ENCODE data around the gene SIKE1.

Gene SIKE1

DNA sequence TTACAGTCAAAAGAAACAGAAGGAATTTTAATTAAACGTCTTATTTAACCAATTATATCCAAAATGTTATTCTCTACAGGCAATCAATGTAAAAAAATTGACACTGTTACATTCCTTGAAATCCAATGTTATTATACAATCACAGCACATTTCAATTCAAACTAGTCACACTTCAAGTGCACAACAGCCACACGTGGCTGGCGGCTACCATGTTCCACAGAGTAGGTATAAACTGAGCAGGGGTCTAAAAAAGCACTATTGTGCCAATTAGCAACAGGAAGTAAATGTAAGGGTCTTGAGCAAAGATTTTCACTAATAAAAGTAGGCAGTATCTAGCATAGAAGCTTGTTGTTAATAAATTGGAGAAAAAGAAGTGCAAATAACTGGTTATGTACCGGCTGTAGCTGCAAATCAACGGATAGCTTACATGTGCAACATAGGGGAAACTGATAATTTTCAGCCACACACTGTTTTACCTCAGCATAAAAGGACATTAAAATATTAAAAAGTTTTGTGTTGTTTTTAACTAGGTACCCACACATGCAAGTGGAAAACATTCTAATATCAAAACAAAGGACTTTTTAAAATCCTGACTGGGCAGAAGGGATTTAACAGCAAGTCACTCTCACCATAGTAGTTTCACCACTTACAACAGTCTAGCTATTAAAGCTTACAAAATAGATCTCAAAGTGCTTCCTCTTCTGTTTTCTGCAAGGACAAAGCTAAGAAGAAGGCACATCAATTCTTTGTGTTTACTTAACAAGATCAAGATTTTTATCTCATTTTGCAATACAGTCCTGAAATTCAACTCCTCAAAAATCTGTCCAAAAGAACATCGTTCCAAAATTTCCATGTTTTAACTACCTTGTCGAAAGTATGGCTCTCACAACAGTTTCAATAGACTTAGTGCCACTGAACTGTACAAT is 25.2 kb downstream of the SIKE1 start:
- no peak for DNase-seq

DNA sequence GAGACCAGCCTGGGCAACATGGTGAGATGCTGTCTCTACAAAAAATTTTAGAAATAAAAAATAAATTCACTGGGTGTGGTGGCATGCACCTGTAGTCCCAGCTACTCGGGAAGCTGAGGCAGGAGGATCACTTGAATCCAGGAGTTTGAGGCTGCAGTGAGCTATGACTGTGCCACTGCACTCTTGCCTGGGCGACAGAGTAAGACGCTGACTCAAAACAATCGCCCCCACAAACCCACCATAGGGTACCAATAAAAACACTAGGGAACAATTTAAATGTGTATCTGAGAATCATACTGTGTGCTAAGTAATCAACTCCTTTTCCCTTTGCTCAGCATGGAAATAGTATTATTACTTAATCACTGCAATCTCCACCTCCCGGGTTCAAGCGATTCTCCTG is 26.8 kb downstream of the SIKE1 start:
- peak; percentile 34 for DNase-seq

DNA sequence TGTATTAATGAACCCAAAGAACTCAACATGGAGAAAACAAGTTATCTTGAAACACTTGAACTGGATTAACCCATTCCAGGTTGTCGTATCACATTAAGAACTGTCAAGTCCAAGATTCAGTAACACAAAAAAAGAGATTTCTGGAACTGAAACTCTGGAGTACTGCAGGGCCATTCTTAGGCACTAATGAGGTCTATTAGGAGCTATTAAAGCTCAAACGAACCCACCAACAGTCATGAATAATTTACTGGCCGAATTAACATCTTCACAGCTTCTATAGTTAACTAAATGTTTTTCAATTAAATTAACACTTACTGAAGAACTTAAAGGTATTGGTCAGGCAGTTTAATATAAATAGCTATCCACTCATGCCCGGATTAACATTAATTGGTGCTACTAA is 27.3 kb downstream of the SIKE1 start:
- DNase-seq = no peak

GRCh38 chr1:114750780-114751179 is 29.7 kb downstream of the SIKE1 start:
- no peak for DNase-seq

DNA sequence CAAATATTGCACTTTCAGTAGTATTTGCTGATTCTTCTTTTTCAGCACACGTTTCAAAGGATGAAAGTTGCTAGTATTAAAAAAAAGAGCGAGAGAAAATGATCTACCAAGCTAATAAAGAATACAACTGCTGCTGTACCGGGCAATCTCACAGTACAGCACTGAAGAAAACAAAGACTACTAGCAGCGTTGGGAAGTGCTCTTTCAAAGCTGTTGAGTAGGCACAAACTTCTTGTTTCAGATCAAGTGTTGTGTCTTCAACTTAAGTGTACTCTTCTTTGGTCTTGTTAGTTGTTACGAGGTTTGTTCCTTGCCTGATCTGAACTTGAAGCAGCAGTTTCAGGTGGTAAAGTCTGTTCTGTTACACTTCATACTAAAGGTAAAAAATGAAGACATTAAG is 30.6 kb downstream of the SIKE1 start:
- no peak for DNase-seq

- DNase-seq = peak; percentile 68
These were observed 33.9 kb downstream of the SIKE1 start for GRCh38 chr1:114746450-114747121.

DNA sequence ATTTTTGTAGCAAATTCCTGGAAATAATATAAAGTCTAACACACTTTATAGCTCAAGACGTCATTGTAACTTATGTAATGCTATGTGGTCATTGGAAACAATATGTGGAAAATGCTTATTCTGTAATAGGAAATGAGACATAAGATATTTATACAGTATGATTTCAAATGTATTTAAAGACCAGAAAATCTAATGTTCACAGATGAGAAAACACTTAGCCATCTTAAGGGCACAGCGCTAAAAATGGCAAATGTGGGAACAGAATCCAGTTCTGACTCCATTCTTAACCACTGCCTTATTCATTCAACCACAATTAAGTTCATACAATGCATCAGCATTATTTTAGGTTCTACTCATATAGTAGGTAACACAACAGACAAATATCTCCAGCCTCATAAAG is 35.2 kb downstream of the SIKE1 start:
- DNase-seq = peak; percentile 55

GRCh38 chr1:114741963-114742746 is 38.3 kb downstream of the SIKE1 start:
- DNase-seq = no peak

- no peak for DNase-seq
These were observed 40.2 kb downstream of the SIKE1 start for GRCh38 chr1:114740331-114740730.

GRCh38 chr1:114737314-114737849 is 43.1 kb downstream of the SIKE1 start:
- DNase-seq = no peak

DNA sequence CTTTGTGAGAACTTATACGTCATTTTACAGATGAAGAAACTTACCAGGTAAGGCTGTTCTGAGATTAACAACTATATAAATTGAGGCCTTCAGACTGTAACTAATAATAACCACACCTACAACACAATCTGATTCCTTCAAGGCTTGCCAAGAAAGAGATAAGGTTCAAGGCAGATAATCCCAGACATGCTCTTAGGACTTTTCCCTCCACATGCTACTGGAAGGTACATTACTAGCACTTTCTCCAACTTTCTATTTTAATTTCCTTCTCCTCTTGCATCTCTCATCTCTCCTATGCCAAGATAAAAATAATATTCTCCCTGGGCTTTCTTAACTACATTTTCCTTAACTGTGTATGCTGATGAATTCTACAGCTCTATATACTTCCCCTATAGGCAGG is 45.0 kb downstream of the SIKE1 start:
- no peak for DNase-seq

DNA sequence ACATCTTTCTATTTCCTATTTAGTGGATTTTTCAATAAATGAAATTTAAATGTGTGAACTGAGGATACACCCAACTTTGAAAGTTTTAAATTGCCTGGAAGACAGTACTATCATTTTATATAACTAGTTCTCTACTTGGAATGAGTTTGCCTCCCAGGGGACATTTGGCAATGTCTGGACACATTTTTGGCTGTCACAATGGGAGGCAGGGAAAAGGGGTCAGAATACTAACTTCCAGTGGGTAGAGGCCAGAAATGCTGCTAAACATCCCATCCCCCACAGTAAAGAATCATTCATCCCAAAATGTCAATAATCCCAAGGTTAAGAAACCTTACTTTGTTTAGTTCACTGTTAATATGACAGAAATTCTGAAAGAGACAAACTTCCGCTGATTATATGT is 50.7 kb downstream of the SIKE1 start:
- DNase-seq = no peak

- DNase-seq = no peak
These were observed 51.9 kb downstream of the SIKE1 start for GRCh38 chr1:114728553-114728952.

DNA sequence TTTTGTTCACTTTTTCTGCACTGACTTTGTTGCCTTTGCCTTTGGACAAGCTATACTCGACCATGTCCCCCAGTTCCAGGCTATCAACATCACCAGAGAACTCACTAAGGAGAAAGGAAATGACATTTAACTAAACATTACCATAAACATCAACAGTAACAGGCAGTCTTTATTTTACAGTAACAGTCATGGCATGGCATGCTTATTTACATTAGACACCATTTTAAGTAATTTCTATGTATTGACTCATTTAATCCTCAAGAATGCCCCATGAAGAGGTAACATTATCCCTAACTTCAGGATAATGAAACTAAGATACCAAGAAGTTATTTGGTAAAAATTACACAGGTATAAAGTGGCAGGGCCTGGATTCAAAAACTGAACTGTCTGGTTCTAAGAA is 55.3 kb downstream of the SIKE1 start:
- DNase-seq = no peak

DNA sequence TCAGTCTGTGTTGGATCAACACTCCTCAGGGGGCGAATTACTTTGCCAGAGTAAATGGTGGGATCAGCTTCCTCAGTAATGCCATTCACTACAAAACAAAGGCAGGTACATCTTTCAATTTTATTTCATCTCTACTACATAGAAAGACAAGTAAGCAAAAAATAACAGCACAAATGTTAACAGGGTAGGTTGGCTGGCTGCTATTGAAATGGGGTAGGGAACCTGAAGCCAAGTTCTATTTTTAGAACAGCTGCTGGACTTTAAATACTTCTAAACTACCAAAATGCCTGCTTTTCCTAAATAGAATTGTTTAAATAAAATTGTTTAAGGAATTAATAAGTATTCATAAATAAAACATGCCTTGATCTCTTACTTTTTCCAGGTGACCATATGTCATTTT is 56.6 kb downstream of the SIKE1 start:
- DNase-seq = no peak

DNA sequence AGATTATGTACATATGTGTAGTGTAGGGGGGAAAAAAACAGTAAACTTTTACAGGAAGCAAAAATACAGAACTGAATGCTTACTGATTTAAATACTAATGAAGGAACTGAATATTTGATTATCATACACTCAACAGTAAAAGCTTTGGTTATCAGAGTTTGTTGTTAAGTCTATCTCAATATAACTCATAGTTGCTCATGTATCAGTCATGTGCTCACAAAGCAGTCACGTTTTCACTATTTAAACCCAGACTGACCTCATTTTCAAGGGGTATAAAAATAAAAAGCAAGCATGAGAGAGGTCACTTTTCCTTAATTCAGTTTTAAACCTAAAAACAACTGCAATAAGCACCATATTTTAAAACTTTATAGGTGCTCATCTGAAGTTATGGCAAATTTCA is 57.0 kb downstream of the SIKE1 start:
- DNase-seq = no peak

GRCh38 chr1:114720492-114720891 is 60.0 kb downstream of the SIKE1 start:
- no peak for DNase-seq

Data from activated CD4-positive, alpha-beta T cell treated with anti-CD3 and anti-CD28 coated beads, Interleukin-2, amount 50 U/mL, for 16 hours (primary cell).